Aorta (tissue), 5 donors: Measurements from ENCODE around the gene ALOX12B. TPM values are rescaled to one million over a fixed set of nuclear protein-coding genes. Genes with fewer than 3 reads are reported as not detected.

Source experiments
- ATAC-seq: fragments of 200-7000 bp; cut with Tn5 transposase; one replicate; pipeline ENCODE4 v1.9.1; 2022; ENCODE audit warnings: moderate library complexity; ENCODE audit not compliant: low FRiP score
- DNase-seq, 2 donors: peaks; one replicate each; pipeline ENCODE4 v3.0.0-alpha.2; 2020
- H3K27ac ChIP-seq, 2 donors: one replicate each; pipeline ENCODE4 v1.5.1; 2013; ENCODE audit warnings: low read length in 2 of 2, mild to moderate bottlenecking in 2 of 2, moderate library complexity in 2 of 2, control low read depth in 1 of 2, inconsistent platforms in 1 of 2, low read depth in 1 of 2
- H3K27me3 ChIP-seq, 2 donors: one replicate each; pipeline ENCODE4 v1.6.1; 2013; ENCODE audit warnings: control low read depth in 1 of 2, low read length in 1 of 2, mild to moderate bottlenecking in 1 of 2, moderate library complexity in 1 of 2; ENCODE audit not compliant: insufficient read depth in 2 of 2, control insufficient read depth in 1 of 2
- H3K36me3 ChIP-seq, 2 donors: one replicate each; pipeline ENCODE4 v1.6.1; 2013; ENCODE audit warnings: control low read depth in 1 of 2, low read length in 1 of 2, mild to moderate bottlenecking in 1 of 2; ENCODE audit not compliant: insufficient read depth in 2 of 2, control insufficient read depth in 1 of 2
- H3K4me1 ChIP-seq, 2 donors: one replicate each; pipeline ENCODE4 v1.6.1; 2013; ENCODE audit warnings: low read length in 2 of 2, control low read depth in 1 of 2, mild to moderate bottlenecking in 1 of 2, moderate library complexity in 1 of 2; ENCODE audit not compliant: insufficient read depth in 2 of 2, control insufficient read depth in 1 of 2
- H3K4me3 ChIP-seq, 2 donors: one replicate each; pipeline ENCODE4 v1.5.1; 2013; ENCODE audit warnings: low read length in 2 of 2, control low read depth in 1 of 2, mild to moderate bottlenecking in 1 of 2
- H3K9me3 ChIP-seq: one replicate; pipeline ENCODE4 v1.6.1; 2013; ENCODE audit warnings: mild to moderate bottlenecking, low read length; ENCODE audit not compliant: control insufficient read depth
- WGBS, 2 donors: extraction: QIAGEN DNeasy Blood & Tissue Kit; methylation state at CpG; one replicate each; pipeline ENCODE4 v1.1.7; 2013; 5-methylcytosine and 5-hydroxymethylcytosine counted together
- intact Hi-C, 2 donors: fragments of 100-400 bp; cut with DNase I; formaldehyde crosslinking; loops; one replicate each; pipeline versions ENCODE4 v1.14.2 to v1.15.0; 2022
- polyA plus RNA-seq, 2 donors: library from polyadenylated mRNA; stranded (reverse); fragments of 200-250 nt; gene quantifications; one replicate each; pipeline ENCODE4 v1.2.3, GENCODE V29; 2013
- total RNA-seq, 2 donors: library from RNA; stranded (reverse); fragmentation: NEBNext Ultra II Directional; extraction: Animal tissue kit (Norgen Biotek cat#: 25700); gene quantifications; one replicate each; pipeline ENCODE4 v1.2.1, GENCODE V29; 2021
- donor health status: healthy with polysubstance abuse.
- donor health status: Bipolar disorder and iron deficiency.
- donor health status: DM: no; HTN: no; CAD: no.
- donor health status: DM: no; HTN: no; CAD: no.
- donor health status: DM: yes; HTN: yes; CAD: no.

ALOX12B gene
- total and polyA plus RNA-seq, 4 donors, result 0.25 TPM; not detected in 3

DNA sequence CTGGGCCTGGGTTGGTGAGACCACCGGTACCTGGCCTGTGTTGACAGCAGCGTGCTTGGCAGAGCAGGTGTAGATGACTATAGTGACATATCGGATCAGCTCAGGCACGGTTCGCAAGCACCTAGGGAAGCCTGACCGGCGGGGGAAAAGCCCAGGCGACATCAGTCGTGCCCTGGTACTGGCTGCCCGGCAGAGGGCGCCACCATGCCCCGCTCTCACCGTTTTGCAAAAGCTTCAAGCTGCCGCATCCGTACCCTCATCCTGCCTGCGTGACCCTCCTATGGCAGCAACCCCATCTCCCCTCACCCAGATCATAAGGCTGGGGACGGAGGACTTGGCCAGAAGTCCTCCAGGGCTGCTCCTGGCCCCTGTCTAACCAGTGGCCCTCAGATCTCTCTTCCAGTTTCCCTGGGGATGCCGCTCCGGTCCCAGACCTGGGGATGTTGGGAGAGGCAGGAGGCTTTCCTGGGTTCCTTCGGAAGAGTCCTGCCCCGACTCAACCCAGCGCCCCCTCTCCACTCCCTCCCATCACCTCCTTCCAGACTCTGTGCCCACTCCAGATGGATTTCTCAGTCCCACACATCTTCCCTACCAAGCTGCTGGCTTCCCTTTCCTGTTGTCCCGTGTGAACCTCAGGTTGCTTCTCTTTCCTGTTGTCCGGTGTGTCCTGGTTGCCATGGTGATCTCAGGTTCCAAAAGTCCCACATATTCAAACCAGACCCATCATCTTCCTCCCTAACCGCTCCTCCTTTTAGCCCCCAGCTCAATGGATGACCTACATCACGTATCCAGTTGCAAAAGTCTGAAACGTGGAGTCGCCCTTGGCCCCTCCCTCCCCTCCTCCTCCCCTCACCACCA is 13.7 kb downstream of the ALOX12B start:
- peak; percentile 84 to 93 for DNase-seq
- H3K4me3 ChIP-seq, result no peak overlapping the region
- no peaks in the 10 kb centered on the region for H3K27me3 ChIP-seq
- no peak overlapping the region for H3K27ac ChIP-seq
- WGBS, 2 donors, result 4 to 5% methylated on average over 27 to 28 of the region's 28 CpGs
- no peaks in the 10 kb centered on the region for H3K4me1 ChIP-seq
- ATAC-seq, result peak; percentile 72
- H3K36me3 ChIP-seq, result no peaks in the 10 kb centered on the region
- intact Hi-C loops, result loop anchor here in 1 of 2 donors (10.0 kb wide), 1 partner anchor 231 kb away; no protein-coding TSS in a partner anchor
- H3K9me3 ChIP-seq, result no peaks in the 10 kb centered on the region

DNA sequence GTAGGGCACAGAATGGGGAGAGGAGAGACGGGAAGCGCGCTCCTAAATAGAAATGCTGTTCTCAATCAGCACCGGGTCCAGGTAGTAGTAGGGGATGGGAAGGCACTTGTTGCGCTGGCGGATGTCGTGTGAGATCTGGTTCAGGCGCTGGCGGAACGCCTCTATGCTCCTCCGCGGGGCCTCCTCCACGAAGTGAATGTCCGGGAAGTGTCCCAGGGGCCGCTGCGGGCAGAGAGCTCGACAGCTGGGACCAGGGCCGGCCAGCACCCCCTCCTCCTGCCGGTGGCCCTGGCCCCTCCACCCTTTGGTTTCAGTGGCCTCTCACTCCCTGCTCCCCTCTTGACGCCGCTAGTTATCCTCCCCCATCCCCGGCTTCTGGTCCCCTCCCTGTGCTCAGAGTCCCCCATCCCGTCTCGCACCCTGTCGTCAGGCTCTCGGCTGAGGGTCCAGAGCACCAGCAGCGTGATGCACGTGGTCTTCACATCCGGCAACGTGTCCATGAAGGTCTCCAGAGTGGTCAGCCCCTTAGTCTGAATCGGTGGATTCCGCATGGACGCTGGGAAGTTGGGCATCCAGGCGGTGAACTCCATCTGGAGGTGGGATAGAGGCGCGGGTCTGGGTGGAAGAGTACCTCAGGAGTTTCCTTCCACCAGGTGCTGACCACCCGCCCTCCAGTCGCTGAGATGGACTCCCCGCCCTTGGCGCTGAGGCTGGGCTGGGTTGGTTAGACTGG is 14.6 kb downstream of the ALOX12B start:
- Histone ChIP-seq H3K36me3 (no peaks in the 10 kb centered on the region), H3K27me3 (no peaks in the 10 kb centered on the region), H3K4me1 (no peaks in the 10 kb centered on the region), H3K9me3 (no peaks in the 10 kb centered on the region), H3K27ac (no peak overlapping the region), H3K4me3 (no peak overlapping the region)
- ATAC-seq (no peak), DNase-seq (peak; percentile 55 to 77)
- WGBS, 2 donors, result 4% methylated on average over 39 to 40 of the region's 40 CpGs
- intact Hi-C loops, result loop anchor here in 1 of 2 donors (10.0 kb wide), 1 partner anchor 232 kb away; no protein-coding TSS in a partner anchor

DNA sequence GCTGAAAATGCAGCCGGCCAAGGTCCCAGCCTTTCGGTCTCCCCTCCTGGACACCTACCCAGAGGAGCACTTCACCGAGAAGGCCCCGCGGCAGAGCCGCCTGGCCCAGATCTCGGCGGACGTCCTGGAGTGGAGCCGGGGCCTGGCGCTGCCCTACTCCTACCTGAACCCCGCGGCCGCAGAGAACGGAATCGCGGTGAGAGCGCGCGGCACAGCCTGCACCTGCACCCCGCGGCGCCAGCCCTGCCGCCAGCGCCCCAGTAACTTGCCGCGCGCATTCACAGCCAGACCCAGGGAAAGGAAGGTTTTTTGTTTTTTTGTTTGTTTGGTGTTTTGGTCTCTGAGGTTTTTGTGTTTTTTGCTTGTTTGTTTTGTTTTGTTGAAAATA is 15.2 kb downstream of the ALOX12B start:
- Histone ChIP-seq H3K4me1 (no peaks in the 10 kb centered on the region), H3K27me3 (no peaks in the 10 kb centered on the region), H3K27ac (no peak overlapping the region), H3K4me3 (no peak overlapping the region), H3K36me3 (no peaks in the 10 kb centered on the region), H3K9me3 (no peaks in the 10 kb centered on the region)
- 14 to 15% methylated on average over 28 of the region's 28 CpGs for WGBS, 2 donors
- intact Hi-C loops, result loop anchor here in 1 of 2 donors (10.0 kb wide), 1 partner anchor 232 kb away; no protein-coding TSS in a partner anchor
- ATAC-seq, result no peak
- DNase-seq, result peak; percentile 34 to 55

- intact Hi-C loops, result loop anchor here in 1 of 2 donors (10.0 kb wide), 1 partner anchor 233 kb away; no protein-coding TSS in a partner anchor
- Histone ChIP-seq H3K27ac (no peak overlapping the region), H3K27me3 (no peaks in the 10 kb centered on the region), H3K4me3 (no peak overlapping the region), H3K4me1 (no peaks in the 10 kb centered on the region), H3K9me3 (no peaks in the 10 kb centered on the region), H3K36me3 (no peaks in the 10 kb centered on the region)
- 84 to 95% methylated on average over 12 of the region's 12 CpGs for WGBS, 2 donors
- DNase-seq (peak; percentile 27 to 47), ATAC-seq (no peak)
Observed at GRCh38 chr17:8071496-8071895, 16.0 kb downstream of the ALOX12B start.

DNA sequence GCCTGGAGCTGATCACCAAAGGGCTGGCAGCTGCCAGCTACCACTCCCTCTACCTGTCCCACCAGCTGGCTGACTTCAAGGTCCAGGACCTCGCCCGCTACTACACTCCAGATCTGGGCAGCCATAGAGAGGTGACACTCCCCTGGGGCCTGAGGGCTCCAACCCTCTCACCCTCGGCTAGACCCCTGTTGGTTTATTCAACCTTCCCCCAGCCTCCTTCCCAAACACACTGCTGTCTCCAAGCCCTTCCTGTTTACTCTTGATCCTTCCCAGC is 18.0 kb downstream of the ALOX12B start:
- Histone ChIP-seq H3K27ac (no peak overlapping the region), H3K36me3 (no peaks in the 10 kb centered on the region), H3K4me3 (no peak overlapping the region), H3K9me3 (no peaks in the 10 kb centered on the region), H3K27me3 (no peaks in the 10 kb centered on the region), H3K4me1 (no peaks in the 10 kb centered on the region)
- 92 to 94% methylated on average over 3 of the region's 3 CpGs for WGBS, 2 donors
- intact Hi-C loops, result loop anchor here in 1 of 2 donors (10.0 kb wide), 1 partner anchor 45 kb away; the partner anchor contains the start of gene ALOXE3
- ATAC-seq (no peak), DNase-seq (peak in 1 of 2 donors; percentile 30)

GRCh38 chr17:8068736-8069586 is 18.6 kb downstream of the ALOX12B start:
- DNase-seq, result peak; percentile 59 to 70

DNA sequence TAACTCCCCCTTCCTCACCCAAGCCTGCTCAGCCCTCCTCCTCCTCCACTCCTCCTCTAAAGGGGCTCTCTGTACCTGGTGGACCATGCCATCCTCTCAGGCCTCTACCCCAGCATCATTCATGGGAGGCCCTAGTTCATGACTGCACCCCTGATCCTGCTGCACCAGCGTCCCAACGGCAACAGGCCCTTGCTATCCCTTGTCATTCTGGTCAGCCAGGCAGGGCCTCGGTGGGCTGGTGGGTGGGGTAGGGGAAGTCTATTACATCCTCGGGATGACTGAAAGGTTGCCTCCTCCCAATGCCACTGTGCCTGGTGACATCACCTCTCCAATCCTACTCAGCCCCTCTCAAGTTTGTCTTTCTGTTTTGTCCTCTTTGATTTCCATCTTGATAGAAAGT is 19.7 kb downstream of the ALOX12B start:
- WGBS, 2 donors, result 67 to 77% methylated on average over 4 of the region's 4 CpGs
- Histone ChIP-seq H3K9me3 (no peaks in the 10 kb centered on the region), H3K27me3 (no peaks in the 10 kb centered on the region), H3K4me1 (no peaks in the 10 kb centered on the region), H3K27ac (no peak overlapping the region), H3K36me3 (no peaks in the 10 kb centered on the region), H3K4me3 (no peak overlapping the region)
- DNase-seq, result peak; percentile 24 to 54
- no peak for ATAC-seq
- intact Hi-C loops, result loop anchor here in 1 of 2 donors (10.0 kb wide), 1 partner anchor 47 kb away; the partner anchor contains the start of gene ALOXE3

More at GRCh38 chr17:8068736-8069586, 18.6 kb downstream of the ALOX12B start:
- H3K9me3 ChIP-seq, result no peaks in the 10 kb centered on the region
- no peaks in the 10 kb centered on the region for H3K36me3 ChIP-seq
- intact Hi-C loops, result loop anchor here in 1 of 2 donors (10.0 kb wide), 1 partner anchor 46 kb away; the partner anchor contains the start of gene ALOXE3
- no peak overlapping the region for H3K4me3 ChIP-seq
- H3K27me3 ChIP-seq, result no peaks in the 10 kb centered on the region
- whole genome bisulfite sequencing, 2 donors, result 76 to 86% methylated on average over 9 of the region's 9 CpGs
- no peaks in the 10 kb centered on the region for H3K4me1 ChIP-seq
- no peak overlapping the region for H3K27ac ChIP-seq
- no peak for ATAC-seq
